SK-N-MC (cell line): ENCODE results near the gene PLA2G3.

Source experiments
- EZH2 ChIP-seq: fragments of 200-600 bp; sonication (generic); IDR thresholded peaks from one replicate; pipeline ENCODE4 v1.6.1; 2017; ENCODE audit warnings: antibody characterized with exemption
- FOXP2 ChIP-seq: optimal IDR thresholded peaks from 2 replicates; pipeline ENCODE3; 2011; ENCODE audit warnings: mild to moderate bottlenecking, moderate library complexity; ENCODE audit not compliant: insufficient read depth; ENCODE audit errors: extremely low read length, control extremely low read depth
- POLR2AphosphoS5 ChIP-seq: IDR thresholded peaks from 2 replicates; pipeline ENCODE4 v1.6.1; 2012; ENCODE audit warnings: mild to moderate bottlenecking, low read depth, low read length, borderline replicate concordance

GRCh38 chr22:31144223-31144622 is 3.9 kb upstream of the PLA2G3 start:
- TF ChIP-seq POLR2AphosphoS5 (no peak), EZH2 (no peak), FOXP2 (no peak)
